22Rv1 (cell line): ENCODE results near the gene TAS2R3.

Source experiments
- H3K27ac ChIP-seq: fragments of 450-650 bp; 2 replicates; pipeline ENCODE4 v1.5.1; 2017
- CTCF ChIP-seq: fragments of 450-650 bp; IDR thresholded peaks from 2 replicates; pipeline ENCODE4 v1.5.1; 2017; ENCODE audit warnings: mild to moderate bottlenecking
- ZFX ChIP-seq: fragments of 450-650 bp; IDR thresholded peaks from 2 replicates; pipeline ENCODE4 v1.6.1; 2017; ENCODE audit warnings: antibody characterized with exemption, borderline replicate concordance

Gene TAS2R3

GRCh38 chr7:141788296-141788695, 24.4 kb downstream of the TAS2R3 start:
- H3K27ac ChIP-seq: no peak overlapping the region
- TF ChIP-seq ZFX (no peak), CTCF (no peak)

GRCh38 chr7:141789917-141790316, 26.0 kb downstream of the TAS2R3 start, which contains the start of gene TAS2R5:
TSS of gene TAS2R5 (plus strand) at chr7:141790217. CDS start at chr7:141790362, 145 bp downstream.
- H3K27ac ChIP-seq: no peak within 1 kb of the TSS
- TF ChIP-seq CTCF (no peak), ZFX (no peak)

- TF ChIP-seq ZFX: no peak
- TF ChIP-seq CTCF: no peak
- H3K27ac ChIP-seq: no peak overlapping the region
Observed at GRCh38 chr7:141792526-141792925, 28.6 kb downstream of the TAS2R3 start.
